NCI-H748 (cell line): ENCODE measurements around the gene MYOM3.
A peak's percentile ranks its signal among the peaks of the same experiment; 100 is the strongest.

Source experiments
- DNase-seq: peaks from one replicate; lab custom pipeline; 2025; ENCODE audit not compliant: unreplicated experiment; lab: John Stamatoyannopoulos, UW

MYOM3 gene

DNA sequence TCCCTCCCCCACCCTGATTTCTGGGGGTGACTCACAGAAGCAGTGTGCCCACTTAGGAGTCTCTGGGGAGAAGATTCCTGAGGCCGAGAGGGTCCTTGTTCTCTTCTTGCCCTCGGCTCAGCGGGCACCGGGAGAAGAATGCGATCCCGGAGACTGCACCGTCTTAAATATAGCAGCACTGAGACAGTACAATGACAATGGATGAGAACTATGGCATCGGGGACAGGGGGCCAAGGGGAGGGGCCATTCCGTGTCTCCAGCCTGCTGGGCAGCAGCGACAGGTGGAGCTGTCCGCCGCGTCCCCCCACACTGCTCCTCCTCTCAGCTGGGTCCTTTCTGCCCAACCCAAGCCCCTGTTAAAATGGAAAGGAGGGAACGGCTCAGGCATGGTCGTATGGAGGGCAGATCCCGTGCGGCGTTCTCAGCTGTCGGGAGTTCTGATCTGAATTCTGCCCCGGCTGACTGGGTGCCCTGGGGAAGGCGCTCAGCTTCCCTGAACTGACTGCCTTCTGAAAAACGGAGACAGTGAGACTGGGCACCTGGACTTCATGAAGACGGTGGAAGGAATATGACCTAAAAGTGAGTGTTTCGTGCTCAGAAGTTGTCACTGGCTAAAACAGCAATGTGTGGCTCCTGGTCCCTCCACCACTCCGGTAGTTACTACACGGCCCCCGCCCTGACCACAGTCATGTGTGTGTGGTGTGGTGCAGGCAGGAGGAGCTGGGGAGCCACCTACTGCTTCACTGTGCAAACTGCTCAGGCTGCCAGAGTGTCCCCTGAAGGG lies at the start of gene MYOM3:
MYOM3 (minus strand) TSS at position 140 of the 784 bp plus-strand sequence. CDS start 3,499 bp downstream, outside the sequence.
- DNase-seq: peak; percentile 1

DNA sequence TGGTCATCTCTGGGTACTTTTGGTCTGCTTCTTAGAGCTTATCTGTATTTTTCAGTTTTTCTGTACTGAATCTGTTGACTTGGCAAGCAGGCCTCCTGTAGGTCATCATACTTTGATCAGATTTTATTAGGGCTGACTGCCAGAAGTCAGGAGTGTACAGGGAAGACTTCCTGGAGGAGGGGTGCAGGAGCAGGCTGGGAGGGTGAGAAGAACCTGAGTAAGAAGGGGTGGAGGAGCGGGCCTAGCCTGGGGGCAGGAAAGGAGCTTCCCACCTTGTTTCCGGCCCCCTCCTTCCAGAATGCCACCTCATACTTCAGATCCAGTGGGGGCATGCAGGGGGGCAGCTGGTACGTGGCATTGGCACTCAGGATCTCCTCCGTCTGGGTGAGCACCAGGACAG lies 49.3 kb upstream of the MYOM3 start:
- DNase-seq: no peak

DNA sequence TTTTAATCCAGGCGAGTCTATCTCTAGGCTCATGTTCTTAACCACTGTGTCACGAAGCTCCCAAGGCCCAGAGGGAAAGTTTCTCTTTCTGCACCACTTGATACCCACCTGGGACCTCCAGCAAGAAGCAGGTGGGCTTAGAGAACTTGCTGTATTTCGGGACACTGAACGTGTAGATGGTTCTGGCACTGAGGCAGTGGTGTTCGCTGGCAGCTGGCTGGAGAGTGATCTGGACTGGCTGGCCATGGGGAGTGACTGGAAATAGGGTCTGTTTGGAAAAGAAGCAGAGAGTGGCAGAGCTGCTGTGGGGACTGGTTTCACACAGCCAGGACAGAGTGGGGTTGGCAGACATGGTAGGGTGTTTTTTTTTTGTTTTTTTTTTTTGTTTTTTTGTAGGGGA lies 47.4 kb upstream of the MYOM3 start:
- DNase-seq: no peak

DNA sequence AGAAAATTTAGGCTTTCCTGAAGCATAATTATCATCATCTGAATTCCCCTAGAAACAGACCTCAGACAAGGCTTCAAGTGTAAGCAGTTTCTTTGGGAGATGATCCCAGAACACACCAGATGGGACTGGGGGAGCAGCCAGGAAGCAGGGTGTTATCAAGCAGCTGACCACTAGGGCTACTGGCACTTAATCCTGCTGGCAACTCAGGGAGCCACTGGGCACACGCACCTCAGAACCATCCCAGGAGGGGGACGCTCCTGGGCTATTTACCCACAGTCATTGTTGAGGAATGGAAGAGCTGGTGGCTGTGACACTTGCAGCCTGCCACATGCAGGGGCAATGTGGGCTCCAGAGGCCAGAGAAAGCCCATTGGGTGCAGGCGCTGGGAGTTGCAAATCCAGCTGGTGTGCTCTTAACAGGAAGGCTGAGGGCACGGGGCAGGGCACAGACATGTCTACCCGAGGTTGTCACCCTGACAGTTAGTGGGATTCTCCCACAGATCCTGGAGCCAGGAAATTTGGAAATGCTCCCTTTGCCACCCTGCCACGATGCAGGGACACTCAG lies 46.1 kb upstream of the MYOM3 start:
- no peak for DNase-seq

DNA sequence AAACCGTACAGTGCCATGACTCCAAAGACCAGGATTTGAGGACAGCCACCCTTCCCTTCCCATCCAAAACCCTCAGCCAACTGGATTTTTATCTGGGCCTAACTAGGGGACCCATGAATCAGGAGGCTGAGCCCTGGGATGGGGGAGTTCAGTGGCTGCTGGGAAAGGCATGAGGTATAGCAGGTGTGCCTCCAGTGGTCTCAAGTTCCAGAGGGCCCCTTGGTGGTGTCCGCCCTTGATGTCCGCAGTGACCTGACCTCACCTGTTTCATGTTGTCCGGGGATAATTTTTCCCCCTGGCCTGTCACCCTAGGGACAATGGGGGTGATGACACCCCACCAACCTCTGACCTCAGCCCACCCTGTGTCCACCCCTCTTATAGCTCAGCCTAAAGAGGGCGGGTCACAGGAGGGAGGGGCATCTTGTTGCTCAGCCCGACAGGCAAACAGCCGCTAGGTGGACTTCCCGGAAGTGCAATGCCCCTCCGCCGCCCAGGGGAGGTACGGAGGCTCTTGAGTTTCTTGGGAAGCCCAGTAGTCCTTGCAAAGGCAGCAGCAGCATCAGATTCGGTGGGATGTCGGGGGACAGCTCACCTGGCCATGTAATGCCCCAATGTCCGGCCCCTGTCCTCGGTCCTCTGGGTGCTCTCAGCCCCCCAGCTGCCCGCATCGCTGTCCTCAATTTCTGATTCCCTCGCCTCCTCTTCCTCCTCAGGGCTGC lies 44.8 kb upstream of the MYOM3 start:
- DNase-seq: no peak

DNA sequence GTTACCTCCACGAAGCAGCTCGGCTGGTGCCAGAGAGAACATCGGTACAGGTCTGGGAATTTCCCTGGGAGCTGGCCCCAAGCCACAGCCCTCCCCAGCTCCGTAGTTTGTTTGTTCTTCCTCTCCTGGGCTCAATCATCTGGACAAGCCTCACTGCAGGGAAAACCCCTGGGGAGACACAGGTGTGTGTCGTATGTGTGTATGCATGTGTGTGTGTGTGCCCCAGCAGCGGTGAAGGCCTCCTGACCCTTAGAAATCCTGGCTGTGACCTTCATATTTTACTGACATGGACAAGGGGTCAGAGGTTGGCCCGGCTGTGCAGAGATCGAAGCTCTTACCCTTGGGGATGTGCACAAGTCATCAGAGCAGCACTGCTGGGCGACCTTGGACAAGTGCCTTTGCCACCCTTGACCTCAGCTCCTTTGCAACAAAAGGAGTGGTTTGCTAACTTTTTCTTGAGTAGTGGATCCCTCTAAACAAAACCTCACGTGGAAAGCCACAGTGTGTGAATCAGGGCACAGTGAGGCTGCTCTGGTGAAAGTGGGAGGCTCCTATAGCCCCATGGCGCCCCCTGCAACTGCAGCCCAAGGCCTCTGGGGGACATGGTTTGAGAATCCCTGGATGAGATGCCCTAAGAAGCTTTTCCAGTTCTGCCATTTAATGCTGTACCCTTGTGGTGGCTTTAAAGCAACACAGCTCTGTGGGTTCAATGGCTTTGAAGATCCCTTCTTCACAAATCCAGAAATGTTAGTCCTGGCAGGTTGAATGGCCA lies 43.3 kb upstream of the MYOM3 start:
- DNase-seq: peak; percentile 2

DNA sequence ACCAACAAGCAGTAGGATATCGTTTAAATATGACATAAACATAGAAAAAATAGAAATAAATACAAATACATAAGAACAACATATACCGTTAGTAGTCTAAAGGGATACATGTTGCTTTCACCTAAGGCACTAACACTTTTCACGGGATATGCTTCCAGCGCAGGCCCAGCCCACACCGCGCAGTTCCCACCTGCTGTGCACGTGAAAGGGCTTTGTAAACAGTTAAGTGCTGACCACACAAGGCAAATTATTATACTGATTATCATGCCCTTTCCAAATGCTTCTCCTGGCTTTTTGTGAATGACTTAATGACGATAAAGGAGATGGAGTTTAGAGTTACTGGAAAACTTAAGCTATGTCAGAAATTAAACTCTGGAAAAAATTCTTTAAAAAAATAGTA lies 42.3 kb upstream of the MYOM3 start:
- peak; percentile 84 for DNase-seq

DNA sequence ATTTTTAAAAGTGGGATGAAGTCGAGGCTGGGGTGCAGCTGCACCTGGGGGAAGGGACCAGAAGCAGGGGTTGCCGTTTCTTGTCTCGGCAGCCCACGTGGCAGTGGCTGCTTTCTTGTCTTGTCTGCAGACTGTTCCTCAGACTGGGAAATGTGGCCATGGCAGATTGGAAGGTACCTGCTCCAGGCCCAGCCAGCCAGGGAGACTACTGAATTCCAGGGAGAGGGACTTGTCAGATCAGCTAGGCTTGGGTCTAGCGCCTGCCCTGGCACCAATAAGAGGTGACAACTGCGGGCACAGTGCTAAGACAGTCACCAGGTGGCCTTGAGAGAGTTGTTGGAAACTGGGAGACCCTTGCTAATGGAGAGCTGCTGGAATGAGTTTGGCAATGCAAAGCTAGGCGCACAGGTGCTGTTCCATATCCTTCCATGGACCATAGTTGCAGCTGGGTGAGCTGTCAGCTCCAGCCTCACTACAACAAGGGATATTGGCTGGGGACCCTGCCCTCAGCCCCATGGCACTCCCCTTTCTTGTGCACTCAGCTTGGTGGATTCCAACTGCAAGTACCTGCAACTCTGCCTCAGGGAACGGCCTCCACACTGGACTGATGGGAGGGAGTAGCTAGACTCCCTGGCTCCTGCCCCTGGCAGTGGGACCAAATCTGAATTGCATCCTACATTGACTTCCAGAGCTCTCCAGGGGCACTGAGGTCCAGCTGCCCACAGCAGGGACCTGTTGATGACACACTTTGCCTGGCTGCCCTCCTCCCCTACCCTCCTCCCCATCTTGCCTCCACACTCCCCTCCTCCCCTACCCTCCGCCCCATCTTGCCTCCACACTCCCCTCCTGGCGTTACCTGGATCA lies 40.9 kb upstream of the MYOM3 start:
- DNase-seq: no peak

DNA sequence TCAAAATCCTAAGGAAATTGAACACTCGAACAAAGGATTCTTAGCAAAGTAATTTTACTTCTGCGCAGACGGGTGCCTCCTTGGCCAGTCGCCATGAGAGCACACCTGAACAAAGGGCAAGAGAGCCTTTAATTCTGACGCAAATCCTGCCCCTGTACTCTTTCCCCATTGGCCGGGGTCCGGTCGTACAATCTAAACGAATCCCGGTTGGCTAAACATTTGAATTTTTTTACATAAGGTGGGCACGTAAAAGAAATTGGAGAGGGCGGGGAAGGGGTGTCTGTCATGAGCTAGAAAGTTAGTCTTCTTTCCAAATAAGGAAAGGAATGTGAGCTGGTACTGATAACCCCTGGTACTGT lies 39.2 kb upstream of the MYOM3 start:
- DNase-seq: peak; percentile 90

DNA sequence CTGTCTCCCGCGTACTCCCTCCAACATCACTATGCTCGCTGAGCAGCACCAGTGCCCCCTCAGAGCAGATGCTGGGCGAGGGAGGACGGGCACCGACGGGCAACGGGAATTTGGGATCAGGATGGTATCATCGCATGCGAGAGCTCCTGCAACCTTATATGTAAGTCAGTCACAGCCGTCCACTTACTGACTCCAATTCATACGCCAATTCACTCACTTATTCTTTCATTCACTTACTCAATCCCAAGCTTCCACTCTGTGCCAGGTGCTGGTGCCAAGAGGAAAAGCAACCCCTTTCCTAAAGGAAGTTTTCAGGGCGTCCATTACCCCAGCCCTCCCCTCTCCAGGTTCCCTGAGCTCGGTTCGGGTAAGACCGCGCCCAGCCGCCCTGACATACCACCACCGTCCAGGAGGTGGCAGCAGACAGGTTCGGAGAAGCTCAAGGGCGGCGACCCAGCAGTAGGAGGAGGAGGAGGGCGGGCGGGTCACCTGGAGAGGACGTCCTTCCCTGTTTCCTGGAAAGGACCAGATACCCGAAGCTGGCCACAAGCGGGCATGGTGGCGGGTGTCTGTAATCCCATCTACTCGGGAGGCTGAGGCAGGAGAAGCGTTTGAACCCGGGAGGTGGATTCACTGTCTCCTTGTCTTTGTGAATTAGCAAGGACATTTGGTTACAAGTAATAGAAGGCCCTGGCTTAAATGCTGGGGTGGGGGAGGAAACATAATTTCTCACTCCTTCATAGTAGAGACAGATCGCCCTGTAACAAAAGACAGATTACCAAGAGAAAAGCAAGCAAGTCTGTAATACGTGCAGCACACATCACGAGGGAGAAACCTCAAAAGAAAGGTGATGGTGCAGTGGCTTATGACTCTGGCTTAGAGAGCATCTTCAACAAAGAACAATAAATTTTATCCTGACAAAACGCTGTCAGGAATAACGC lies 38.6 kb upstream of the MYOM3 start:
- peak; percentile 90 for DNase-seq

DNA sequence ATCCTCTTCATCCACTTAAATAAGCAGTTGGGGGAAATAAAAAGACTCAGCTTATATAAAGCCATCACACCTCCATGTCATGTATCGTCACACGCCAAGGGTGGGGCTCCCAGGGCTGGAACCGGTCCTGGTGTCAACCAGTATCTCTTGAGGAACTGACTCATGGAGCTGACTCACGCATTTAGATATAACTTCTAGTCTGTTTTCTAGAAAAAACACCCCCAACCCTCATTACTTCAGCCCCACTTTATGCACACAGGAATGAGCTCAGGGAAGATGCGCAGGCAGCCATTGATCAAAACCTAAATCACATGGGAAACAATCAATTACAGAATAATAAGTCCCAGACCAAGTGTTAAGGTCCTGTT lies 37.9 kb upstream of the MYOM3 start:
- DNase-seq: no peak

DNA sequence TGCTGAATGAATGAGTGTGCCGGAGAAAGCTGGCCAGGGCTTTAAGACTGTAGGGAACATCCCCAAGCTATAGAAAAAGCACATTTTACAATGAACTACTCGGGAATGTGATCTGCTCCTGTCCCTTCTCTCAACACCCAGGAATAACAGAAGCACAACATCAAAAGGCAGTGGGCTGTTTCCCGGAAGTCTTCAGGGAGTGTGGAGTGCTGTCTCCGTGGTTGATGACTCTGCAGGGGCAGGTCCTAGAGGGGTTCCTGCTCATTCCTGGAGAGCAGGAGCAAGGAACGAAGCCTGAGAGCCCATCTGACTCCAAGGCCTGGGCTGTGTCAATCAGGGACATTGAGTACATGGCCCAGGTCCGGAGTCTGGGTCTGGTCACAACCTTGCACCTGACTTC lies 35.9 kb upstream of the MYOM3 start:
- DNase-seq: no peak

DNA sequence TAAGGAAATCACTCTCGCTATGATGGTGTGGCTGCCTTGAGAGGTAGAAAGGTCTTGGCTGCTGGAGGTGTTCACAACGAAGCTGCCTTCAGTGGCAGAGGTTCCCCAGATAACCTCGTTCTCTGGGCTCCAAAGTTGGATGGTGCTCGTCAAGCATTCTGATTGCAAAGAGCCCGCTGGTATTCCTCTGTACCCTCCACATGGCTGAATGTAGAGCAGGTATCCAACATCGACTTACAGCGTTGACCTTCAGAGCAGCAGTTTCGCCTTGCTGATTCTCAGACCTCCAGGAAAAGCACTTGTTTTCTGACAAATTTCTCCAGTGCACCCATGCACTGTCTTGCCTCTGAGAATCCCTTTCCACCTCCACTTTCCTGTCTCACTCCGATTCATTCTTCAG lies 35.3 kb upstream of the MYOM3 start:
- no peak for DNase-seq

DNA sequence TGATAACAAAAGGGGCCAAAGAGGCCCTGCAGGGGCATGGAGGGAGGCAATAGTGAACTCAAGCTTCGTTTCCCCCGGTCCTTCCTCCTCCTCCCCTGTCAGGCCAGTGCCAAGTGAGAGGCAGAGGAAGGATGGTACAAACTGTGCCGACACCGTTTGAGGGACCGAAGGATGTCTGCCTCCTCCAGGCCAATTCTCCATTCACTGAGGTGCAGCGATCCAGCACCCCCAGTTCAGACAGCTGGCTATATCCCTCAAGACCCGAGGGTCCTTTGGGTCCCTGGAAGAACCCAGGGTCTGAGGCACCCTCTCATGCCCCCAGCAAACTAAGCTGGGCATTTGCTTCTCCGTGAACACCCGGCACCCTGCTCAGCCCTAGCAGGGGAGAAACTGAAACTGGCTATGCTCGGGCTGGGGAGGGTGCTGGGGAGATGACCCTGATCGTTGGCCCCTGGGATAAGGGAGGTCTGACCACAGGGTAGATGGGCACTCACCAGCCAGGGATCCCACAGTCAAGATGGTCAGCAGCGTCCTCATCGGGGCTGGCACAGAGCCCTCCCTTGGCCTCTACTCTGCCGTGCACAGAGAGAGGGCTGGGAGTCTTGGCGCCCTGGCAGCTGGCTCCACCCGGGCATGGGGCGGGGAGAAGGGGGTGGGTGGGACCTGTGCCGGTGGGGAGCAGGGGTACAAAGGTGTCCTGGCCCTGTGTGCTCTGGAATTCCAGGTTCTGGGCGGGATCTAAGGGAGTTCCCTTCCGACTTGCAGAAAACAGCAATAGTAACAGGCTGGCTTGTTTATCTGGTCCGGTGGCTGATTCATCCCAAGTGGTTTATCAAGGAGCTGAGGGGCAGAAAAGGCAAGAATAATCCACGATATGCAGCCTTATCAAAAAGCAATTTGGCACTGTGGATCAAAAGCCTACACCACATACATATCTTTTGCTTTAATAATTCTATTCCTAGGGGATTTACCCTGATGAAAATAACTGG lies 30.9 kb upstream of the MYOM3 start, which contains the start of gene IL22RA1:
IL22RA1 (minus strand) TSS at position 595 of the 989 bp plus-strand sequence; CDS start at position 537, 58 bp downstream.
- DNase-seq: no peak

DNA sequence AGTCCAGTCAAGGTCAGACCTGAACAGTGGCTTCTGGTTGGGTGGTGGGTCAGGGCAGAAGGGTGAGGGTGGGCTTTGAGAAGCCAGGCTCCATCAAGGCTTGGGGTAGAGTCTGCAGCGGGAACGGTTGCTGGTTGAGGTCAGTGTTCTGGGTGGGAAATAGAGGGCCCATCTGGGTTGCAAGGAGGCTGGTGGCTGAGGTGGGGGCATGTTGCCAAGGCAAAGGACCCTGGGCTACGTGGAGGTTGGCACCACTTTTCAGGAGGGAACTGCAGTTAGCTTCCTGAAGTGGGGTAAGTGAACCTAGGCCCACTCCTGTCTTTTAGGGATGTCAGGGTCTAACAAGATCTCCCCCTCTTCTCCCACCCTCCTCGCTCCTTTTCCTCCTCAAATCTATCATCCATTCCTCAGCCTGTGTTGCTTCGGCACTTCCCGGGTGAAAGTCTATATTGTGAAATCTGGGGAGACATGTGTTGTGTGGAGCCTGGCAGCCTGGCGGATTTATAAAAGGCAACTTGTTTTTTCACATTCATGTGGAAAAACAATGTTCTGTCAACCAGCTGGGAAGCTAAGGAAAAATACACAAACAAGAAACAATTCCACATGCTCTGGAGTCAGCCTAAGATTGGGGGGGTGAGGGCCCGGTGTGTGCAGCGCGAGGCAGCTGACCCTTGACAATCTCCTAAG lies 29.5 kb upstream of the MYOM3 start:
- no peak for DNase-seq

DNA sequence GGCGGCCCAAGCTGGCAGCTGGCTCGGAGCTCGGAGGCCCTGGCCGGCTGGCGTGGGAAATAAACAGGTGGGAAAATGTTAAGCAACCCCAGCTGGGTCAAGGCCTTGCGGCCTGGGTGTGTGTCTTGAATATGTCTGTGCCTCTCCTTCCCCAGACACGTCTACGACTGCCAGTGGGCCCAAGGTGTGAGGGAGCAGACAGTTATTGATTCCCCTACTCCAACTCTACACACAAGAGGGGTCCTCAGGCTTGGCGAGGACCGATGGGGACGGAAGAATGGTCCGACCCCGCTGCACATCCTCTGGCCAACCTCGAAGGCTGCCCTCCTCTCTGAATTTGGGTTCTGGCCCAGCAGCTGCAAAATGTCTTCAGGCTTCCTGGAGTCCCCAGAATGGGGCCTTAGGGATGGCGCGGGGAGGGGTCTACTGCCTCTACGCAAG lies 28.8 kb upstream of the MYOM3 start:
- DNase-seq: no peak

DNA sequence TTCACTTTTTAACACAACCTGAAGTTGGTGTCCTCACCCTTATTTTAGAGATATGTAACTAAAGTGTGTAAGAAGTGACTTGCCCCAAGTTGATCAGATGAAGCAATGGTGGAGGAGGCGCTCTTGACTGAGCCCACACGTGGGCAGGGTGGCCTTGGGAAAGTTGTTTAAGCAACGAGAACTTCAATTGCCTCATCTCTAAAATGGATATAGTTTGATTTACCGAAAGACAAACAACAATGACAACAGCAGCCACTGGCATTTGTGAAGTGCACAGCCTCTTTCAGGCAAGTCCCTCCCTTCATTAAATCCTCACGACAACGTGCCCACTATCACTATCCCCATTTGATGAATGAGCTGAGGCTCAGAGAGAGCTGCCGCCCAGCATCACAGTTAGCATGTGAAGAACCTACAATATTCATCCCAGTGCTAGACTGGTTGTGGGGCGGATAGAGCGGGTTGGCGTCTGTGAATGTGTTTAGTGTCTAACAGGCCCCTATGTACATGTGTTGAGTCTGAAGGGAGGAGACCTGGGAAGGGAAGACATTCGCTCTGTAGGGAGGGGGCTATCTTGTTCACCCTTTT lies 28.0 kb upstream of the MYOM3 start:
- no peak for DNase-seq
